Activated CD8-positive, alpha-beta memory T cell treated with anti-CD3 and anti-CD28 coated beads, Interleukin-2, amount 50 U/mL, for 4 hours (primary cell): Measurements from ENCODE around the gene PIEZO1.
A peak's percentile ranks its signal among the peaks of the same experiment; 100 is the strongest.

Source experiments
- DNase-seq: peaks from one replicate; pipeline ENCODE4 v3.0.0-alpha.2; 2020

The PIEZO1 gene

GRCh38 chr16:88746506-88746905, 38.5 kb downstream of the PIEZO1 start:
- no peak for DNase-seq

- no peak for DNase-seq
Observed at GRCh38 chr16:88744577-88745521, 40.2 kb downstream of the PIEZO1 start.

DNA sequence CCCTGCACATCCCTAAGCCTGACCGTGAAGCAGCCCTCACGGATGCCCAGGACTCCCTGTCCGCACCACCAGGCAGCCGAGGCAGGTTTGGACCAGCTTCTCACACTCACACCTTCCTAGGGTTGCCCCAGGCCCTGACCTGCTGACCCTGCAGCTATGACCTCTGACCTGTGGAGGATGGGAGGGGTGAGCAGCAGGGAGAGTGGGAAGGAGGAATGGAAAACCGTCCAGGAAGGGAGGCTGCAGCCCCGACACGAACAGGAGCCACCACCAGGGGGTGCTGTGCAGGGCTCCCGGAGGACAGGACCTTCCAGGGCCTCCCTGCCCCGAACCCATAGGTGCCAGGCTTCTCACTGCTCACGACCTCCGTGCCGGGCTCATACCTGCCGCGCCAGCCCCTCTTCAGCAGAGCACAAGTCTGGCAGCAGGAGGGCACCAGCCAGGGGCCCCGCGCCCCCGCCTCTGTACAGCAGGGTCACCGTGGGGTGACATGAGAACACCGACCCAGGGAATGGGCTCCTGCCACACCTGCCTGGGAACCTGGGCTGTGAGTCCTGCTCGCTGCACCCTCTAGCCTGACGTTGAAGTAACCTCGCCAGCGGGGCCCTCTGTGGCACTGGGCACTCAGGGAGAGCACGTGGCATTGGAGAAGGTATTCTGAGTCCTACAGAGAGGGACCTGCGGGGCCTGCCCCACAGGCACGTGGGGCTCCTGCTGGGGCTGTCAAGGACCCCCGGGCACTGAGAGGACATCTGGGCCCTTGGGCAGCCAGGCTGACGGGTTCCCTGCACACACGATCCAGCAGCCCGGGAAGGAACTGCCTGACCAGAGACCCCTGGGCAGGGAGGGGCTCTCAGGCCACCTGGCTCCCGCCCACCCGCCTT, 41.1 kb downstream of the PIEZO1 start:
- peak; percentile 82 for DNase-seq

DNA sequence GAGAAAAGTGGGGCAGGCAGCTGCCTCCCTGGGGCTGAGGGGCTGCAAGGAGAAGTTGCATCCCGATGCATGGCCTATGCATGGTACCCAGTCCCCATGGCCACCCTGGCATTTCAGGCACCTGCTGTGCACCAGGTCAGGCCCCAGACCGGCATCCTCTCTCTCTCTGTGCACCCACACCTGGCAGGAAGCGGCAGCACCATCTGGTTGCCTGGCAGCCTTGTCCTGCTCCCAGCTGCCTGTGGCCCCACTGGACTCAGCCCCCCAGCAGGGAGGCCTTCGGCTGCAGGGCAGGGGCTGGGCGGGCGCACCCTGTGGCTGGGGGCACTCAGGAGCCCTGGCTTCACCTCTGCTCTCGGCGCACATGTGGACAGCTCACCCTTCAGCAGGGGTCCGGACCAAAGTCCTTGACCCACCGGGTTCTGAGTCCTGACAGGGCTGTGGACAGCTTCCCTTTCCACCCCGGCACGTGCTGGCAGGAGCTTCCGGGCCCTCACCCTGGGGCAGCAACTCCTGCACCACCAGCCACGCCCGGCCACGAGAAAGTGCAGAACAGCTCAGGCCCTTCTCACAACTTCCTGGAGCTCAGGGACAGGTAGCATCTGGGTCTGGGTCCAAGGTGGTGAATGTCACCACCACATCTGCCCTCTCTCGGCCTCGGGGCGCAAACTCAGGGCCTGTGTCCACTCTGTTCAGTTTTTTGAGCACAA, 42.0 kb downstream of the PIEZO1 start:
- no peak for DNase-seq

DNA sequence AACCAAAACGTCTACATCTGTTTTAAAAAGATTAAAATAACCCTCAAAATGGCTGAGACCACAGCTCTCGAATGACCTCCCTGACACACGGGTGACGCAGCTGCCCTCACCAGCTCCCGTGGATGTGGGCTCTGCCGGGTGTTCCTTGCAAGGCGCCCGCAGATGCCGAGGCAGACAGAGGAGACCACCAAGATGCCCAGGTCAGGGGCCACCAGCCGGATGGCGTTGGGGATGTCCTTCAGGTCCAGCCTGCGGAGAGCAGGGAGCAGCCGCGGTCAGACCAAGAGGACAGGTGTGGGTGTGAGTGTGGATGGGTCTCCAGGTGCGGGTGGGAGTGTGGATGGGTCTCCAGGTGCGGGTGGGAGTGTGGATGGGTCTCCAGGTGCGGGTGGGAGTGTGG, 43.7 kb downstream of the PIEZO1 start:
- DNase-seq: no peak

DNA sequence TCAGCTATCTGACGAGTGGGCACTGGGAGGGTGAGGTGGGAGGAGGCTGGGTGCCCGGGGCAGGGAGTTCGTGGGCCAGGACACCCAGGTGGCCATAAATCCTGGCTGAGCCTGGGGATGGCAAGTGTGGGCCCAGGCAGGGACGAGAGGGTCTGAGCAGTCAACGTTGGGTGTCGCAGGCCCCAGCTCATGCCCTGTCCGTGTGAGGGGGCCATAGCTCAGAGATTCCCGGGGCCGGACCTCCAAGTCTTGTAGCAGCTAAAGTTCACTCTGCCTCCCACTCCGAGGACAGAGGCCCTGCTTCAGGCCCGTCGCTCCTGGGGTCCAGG, 44.3 kb downstream of the PIEZO1 start:
- no peak for DNase-seq

DNA sequence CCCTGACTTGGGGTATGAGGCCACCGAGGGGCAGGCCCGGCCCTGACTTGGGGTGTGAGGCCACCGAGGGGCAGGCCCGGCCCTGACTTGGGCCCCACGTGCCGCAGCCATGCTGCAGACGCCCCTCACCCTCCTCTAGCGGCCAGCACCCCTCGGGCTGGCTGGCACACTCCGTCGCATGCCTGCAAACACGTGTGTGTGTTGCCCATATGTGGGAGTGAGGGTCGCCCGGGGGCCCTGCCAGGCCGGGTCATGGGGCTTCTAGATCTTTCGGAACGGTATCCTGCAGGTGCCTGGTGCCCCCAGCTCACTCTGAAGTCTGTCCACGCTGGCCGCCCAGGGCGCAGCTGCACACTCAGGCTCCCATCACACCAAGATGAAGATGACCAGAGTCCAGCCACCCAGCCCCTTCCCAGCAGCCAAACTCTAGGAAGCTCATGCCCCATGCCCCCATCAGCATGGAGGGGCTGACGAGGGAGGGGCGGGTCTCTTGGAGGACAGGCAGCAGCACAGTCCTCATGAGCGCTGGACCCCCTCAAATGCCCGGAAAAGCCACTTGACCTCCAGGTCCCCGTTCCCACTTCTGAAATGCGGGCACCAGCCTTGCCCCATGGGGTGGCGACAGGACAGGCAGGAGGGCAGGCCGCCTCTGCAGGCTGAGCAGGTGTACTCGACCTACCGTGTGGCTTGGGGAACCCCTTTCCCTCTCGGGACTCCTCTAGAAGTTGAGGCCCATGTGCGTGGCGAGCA, 44.9 kb downstream of the PIEZO1 start:
- no peak for DNase-seq

- DNase-seq: no peak
Observed at GRCh38 chr16:88739139-88739976, 45.7 kb downstream of the PIEZO1 start.

DNA sequence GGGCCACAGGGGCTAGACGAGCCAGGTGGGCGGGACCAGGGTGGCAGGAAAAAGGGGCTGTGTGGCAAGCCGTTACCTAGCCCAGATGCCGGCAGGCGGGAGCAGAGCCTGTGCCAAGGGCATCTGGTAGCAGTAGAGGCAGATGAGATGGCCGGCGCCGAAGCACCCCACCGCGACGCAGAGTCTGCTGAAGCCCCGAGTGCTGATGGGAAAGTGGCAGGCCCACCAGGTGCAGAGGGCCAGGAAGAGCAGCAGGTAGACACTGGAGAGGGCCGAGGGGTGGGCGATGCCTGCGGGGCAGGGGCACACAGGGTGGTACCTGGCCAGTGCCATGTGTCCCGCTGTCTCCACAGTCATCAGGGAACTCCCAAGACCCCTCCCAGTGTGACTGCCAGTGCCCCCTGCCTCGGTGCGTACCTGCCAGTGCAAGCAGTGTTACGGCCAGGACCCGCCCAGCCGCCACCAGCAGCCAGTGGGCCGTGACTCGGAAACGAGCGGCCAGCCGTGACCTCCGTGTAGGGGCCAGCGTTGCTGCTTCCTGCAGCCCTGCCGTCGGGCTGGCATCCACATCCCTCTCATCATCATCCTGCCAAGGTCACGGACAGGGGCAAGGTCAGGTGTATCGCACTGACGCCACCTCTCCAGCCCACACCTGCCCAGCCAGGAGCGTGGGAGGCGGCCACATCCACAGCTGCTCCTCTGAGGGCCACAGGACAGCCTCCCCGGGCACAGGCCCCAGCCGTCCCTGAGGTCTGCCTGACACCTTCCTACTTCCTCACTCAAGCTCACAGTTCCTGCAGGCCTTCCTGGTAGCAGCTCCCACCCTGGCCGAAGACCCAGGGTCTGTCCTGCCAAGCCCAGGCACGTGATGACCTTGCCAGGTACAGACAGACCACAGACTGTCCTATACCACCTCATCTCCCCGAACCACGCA, 46.6 kb downstream of the PIEZO1 start:
- no peak for DNase-seq

DNA sequence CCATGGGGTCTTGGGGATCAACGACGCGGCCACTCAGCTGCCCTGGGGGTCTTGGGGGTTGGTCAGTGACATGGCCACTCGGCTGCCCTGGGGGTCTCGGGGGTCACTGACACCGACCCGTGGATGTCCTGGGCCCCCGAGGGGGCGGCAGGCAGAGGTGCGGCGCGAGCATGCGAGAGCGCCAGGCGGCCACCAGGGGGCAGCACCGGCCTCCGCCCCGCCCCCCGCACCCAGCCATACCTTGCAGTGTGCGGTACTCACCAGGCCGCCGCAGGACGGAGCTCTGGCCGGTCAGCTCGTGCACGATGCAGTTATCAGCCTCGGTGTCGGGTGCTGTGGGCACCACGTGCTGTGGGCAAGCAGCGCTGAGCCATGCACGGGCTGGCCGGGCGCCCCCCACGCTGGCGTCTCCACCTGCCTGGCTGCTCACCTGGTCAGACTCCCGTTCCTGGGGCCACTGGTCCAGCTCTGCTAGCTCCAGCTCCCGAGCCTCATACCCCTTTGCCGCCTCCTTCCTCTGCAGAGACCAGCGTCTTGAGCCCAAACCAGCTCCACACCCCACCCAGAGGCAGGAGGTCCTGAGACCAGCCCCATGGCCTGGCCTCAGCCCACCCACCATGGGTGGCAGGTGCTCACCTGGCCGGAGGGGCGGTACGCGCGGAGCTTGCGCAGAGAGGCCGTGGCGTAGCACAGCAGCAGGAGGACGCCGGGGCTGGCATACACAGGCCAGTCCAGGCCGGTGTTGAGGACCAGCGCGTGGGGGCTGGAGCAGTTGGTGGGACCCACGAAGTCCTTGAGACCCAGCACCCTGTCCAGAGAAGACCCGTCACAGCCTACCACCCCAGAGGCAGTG, 47.5 kb downstream of the PIEZO1 start:
- peak; percentile 80 for DNase-seq

DNA sequence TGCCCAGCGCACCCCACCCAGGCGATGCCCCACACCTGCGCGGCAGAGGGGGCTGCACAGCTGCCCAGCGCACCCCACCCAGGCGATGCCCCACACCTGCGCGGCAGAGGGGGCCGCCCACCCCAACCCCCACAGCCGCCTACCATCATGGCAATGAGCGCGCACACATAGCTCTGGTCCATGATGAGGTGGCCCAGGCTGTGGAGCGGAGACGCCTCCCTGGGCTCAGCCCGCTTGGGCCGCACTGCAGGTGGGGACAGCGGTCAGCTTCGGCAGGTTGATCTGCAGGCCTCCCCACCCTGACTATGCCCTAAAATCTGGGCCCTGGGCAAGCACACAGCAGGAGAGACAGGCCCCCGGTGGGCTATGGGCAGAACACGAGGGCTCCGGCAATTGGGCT, 48.5 kb downstream of the PIEZO1 start:
- DNase-seq: no peak

GRCh38 chr16:88736088-88736487, 48.9 kb downstream of the PIEZO1 start:
- no peak for DNase-seq

DNA sequence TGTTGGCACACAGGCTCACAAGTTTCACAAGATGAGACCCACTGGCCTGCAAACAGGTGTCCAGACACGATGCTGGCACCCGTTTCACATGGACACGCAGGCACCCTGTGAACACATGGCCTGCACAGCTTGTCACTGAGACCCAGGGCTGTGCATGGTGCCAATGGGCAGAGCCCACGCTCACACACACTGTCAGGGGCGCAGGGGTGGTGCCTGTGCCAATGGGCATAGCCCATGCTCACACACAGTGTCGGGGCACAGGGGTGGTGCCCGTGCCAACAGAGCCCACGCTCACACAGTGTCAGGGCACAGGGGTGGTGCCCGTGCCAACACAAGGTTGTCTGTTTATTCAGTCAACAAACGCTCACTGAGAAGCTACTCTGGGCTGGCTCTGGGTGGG, 49.4 kb downstream of the PIEZO1 start:
- no peak for DNase-seq

DNA sequence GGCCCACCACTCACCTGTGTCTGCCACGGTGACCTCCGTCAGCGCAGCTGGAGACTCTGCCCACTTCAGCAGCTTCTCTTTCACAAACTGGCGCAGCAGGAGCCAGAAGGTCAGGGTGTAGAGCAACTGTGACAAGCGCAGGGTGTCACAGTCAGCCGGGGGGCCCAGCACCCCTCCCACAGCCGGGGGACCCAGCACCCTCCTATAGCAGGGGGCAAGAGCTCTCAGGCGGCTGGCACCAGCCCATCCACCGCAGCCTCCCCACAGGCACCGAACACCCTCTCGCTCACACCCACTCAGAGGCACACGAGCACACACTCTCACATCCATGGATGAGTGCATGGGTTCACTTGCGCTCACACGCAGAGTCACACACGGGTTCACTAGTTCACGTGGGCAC, 49.9 kb downstream of the PIEZO1 start:
- DNase-seq: no peak

GRCh38 chr16:88734361-88734728, 50.7 kb downstream of the PIEZO1 start:
- no peak for DNase-seq

- DNase-seq: no peak
Observed at GRCh38 chr16:88733630-88734360, 51.2 kb downstream of the PIEZO1 start.

GRCh38 chr16:88732961-88733294, 52.1 kb downstream of the PIEZO1 start:
- DNase-seq: no peak

- DNase-seq: no peak
Observed at GRCh38 chr16:88732172-88732960, 52.7 kb downstream of the PIEZO1 start.
